Liver (tissue), 9 donors: ENCODE data around the gene ARID5B. TPM values are rescaled to one million over a fixed set of nuclear protein-coding genes. Genes with fewer than 3 reads are reported as not detected.

Experiments
- DNase-seq: peaks from one replicate; pipeline ENCODE4 v3.0.0-alpha.2; 2017; ENCODE audit warnings: low spot score
- H3K27ac ChIP-seq, 2 donors: one replicate each; pipeline ENCODE4 v1.7.0; 2013; ENCODE audit warnings: inconsistent platforms in 2 of 2, low read length in 2 of 2, control low read depth in 1 of 2, low read depth in 1 of 2, mild to moderate bottlenecking in 1 of 2
- H3K27me3 ChIP-seq, 4 donors: one replicate each; pipeline versions ENCODE4 v1.6.1 to v1.7.0; 2013; ENCODE audit warnings: low read length in 3 of 4, inconsistent platforms in 1 of 4, mild to moderate bottlenecking in 1 of 4, moderate library complexity in 1 of 4; ENCODE audit not compliant: control insufficient read depth in 4 of 4, insufficient read depth in 4 of 4
- H3K36me3 ChIP-seq, 4 donors: one replicate each; pipeline versions ENCODE4 v1.6.1 to v1.7.0; 2013; ENCODE audit warnings: low read length in 3 of 4, mild to moderate bottlenecking in 3 of 4, low read depth in 1 of 4, moderate library complexity in 1 of 4; ENCODE audit not compliant: control insufficient read depth in 4 of 4, insufficient read depth in 3 of 4
- H3K4me1 ChIP-seq, 4 donors: one replicate each; pipeline versions ENCODE4 v1.6.1 to v1.7.0; 2013; ENCODE audit warnings: low read length in 3 of 4, mild to moderate bottlenecking in 3 of 4, moderate library complexity in 1 of 4; ENCODE audit not compliant: control insufficient read depth in 4 of 4, insufficient read depth in 4 of 4
- H3K4me3 ChIP-seq, 3 donors: one replicate each; pipeline versions ENCODE4 v1.6.1 to v1.7.0; 2013; ENCODE audit warnings: low read length in 3 of 3, control low read depth in 1 of 3, low read depth in 1 of 3, mild to moderate bottlenecking in 1 of 3
- H3K9ac ChIP-seq, 2 donors: one replicate each; pipeline ENCODE4 v1.7.0; 2013; ENCODE audit warnings: low read length in 2 of 2, mild to moderate bottlenecking in 2 of 2, moderate library complexity in 2 of 2, control low read depth in 1 of 2, low read depth in 1 of 2
- H3K9me3 ChIP-seq, 4 donors: one replicate each; pipeline versions ENCODE4 v1.6.1 to v1.7.0; 2013; ENCODE audit warnings: low read length in 3 of 4; ENCODE audit not compliant: control insufficient read depth in 4 of 4
- ATF3 ChIP-seq: IDR thresholded peaks from 2 replicates; pipeline ENCODE4 v1.6.1; 2016; ENCODE audit warnings: antibody characterized with exemption
- EGR1 ChIP-seq, 2 donors: IDR thresholded peaks; 2 replicates each; pipeline ENCODE4 v1.6.1; 2016 to 2018; ENCODE audit warnings: antibody characterized with exemption in 2 of 2, low read depth in 2 of 2
- FOXA1 ChIP-seq: IDR thresholded peaks from 2 replicates; pipeline ENCODE4 v1.6.1; 2016; ENCODE audit warnings: antibody characterized with exemption
- FOXA2 ChIP-seq: IDR thresholded peaks from 2 replicates; pipeline ENCODE4 v1.6.1; 2016; ENCODE audit warnings: antibody characterized with exemption
- GABPA ChIP-seq, 2 donors: IDR thresholded peaks in 1 of 2; conservative IDR thresholded peaks in 1 of 2; 2 replicates each; pipeline ENCODE4 v1.6.1; 2016; ENCODE audit warnings: antibody characterized with exemption in 2 of 2, mild to moderate bottlenecking in 1 of 2, moderate library complexity in 1 of 2
- HNF4A ChIP-seq, 2 donors: conservative IDR thresholded peaks; 2 replicates each; pipeline ENCODE4 v1.6.1; 2016; ENCODE audit warnings: antibody characterized with exemption in 2 of 2, mild to moderate bottlenecking in 2 of 2
- HNF4G ChIP-seq: IDR thresholded peaks from 2 replicates; pipeline ENCODE4 v1.6.1; 2016; ENCODE audit warnings: antibody characterized with exemption
- JUND ChIP-seq, 2 donors: IDR thresholded peaks; 2 replicates each; pipeline ENCODE4 v1.6.1; 2016; ENCODE audit warnings: antibody characterized with exemption in 2 of 2
- NR2F2 ChIP-seq: IDR thresholded peaks from 2 replicates; pipeline ENCODE4 v1.6.1; 2016; ENCODE audit warnings: antibody characterized with exemption
- RAD21 ChIP-seq, 2 donors: IDR thresholded peaks; 2 replicates each; pipeline ENCODE4 v1.6.1; 2016; ENCODE audit warnings: antibody characterized with exemption in 2 of 2, mild to moderate bottlenecking in 2 of 2
- RXRA ChIP-seq, 2 donors: IDR thresholded peaks; 2 replicates each; pipeline ENCODE4 v1.6.1; 2017 to 2018; ENCODE audit warnings: antibody characterized with exemption in 2 of 2, mild to moderate bottlenecking in 1 of 2
- SP1 ChIP-seq: IDR thresholded peaks from 2 replicates; pipeline ENCODE4 v1.6.1; 2018; ENCODE audit warnings: antibody characterized with exemption, mild to moderate bottlenecking
- TAF1 ChIP-seq: conservative IDR thresholded peaks from 2 replicates; pipeline ENCODE4 v1.6.1; 2016; ENCODE audit warnings: antibody characterized with exemption, mild to moderate bottlenecking
- YY1 ChIP-seq: IDR thresholded peaks from 2 replicates; pipeline ENCODE4 v1.6.1; 2016; ENCODE audit warnings: antibody characterized with exemption, mild to moderate bottlenecking
- WGBS: extraction: QIAGEN DNeasy Blood & Tissue Kit; methylation state at CpG from one replicate; pipeline ENCODE4 v1.1.7; 2013; 5-methylcytosine and 5-hydroxymethylcytosine counted together
- polyA plus RNA-seq, 2 donors: library from polyadenylated mRNA; stranded (reverse) in 1 of 2; unstranded in 1 of 2; fragments of 200-250 nt in 1 of 2; fragments of >200 nt in 1 of 2; fragmentation: Nextera tagmentation in 1 of 2; extraction: Ambion mirVana in 1 of 2; gene quantifications; one replicate each; pipeline versions ENCODE4 v1.2.1 to v1.2.3, GENCODE V29; 2013 to 2015
- total RNA-seq, 2 donors: library from RNA; depleted of rRNA; stranded (reverse); fragments of >200 nt; gene quantifications; one replicate each; pipeline ENCODE4 v1.2.3, GENCODE V29; 2014
- TF ChIP-seq, protein P1 (sequence below): IDR thresholded peaks from 2 replicates; pipeline ENCODE4 v1.6.1; 2016; ENCODE audit warnings: antibody characterized with exemption
- TF ChIP-seq, protein P2 (sequence below): fragments of 150-350 bp; IDR thresholded peaks from 2 replicates; pipeline ENCODE4 v1.5.1; 2017; ENCODE audit warnings: improper control_type of control experiment, low read depth, low read length; ENCODE audit not compliant: missing input control
- donor health status: healthy.
- donor health status: healthy.
- donor health status: healthy.
- donor health status: healthy.
- donor health status: healthy.

ARID5B gene
- total and polyA plus RNA-seq, 4 donors, result 1.3 to 6.4 (median 5.2) TPM

DNA sequence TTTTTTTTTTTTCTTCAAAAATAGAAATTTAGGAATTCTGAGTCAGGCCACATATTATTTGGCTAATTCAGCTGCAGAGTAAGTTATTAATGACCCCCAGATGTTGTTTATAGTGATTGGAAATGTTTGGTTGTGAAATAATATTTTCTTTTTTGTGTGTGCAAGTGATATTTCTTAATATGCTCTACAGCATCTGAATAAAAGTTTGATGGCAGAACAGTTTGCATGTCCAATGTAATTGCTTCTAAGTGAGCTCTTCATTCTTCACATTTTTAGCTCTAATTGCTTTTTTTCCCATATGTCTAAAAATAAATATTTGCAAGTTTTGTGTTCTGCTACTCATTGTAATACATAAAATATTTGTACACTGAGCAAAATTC is 116.0 kb downstream of the ARID5B start:
- Histone ChIP-seq H3K9me3 (no peaks in the 10 kb centered on the region), H3K4me1 (peaks cover 10 to 14% (median 14%) of the 10 kb centered on the region in 4 donors), H3K27ac (peak overlapping the region in 1 of 2 donors; percentile 26), H3K9ac (no peak overlapping the region), H3K36me3 (no peaks in the 10 kb centered on the region), H3K27me3 (no peaks in the 10 kb centered on the region), H3K4me3 (no peak overlapping the region)
- DNase-seq, result no peak
- no peak for TF ChIP-seq TAF1
- TF ChIP-seq YY1, result no peak
- TF ChIP-seq SP1, result no peak
- no peak for TF ChIP-seq HNF4G
- TF ChIP-seq JUND (IDR thresholded peaks at IDR 0.05), result no peak
- TF ChIP-seq, protein P1, sequence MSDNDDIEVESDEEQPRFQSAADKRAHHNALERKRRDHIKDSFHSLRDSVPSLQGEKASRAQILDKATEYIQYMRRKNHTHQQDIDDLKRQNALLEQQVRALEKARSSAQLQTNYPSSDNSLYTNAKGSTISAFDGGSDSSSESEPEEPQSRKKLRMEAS, result no peak
- no peak for TF ChIP-seq EGR1 (IDR thresholded peaks at IDR 0.05; ENCODE audit: low read depth in 2 of 2)
- no peak for TF ChIP-seq HNF4A (conservative IDR thresholded peaks at IDR 0.05)
- TF ChIP-seq RAD21 (IDR thresholded peaks at IDR 0.05), result no peak
- TF ChIP-seq RXRA (IDR thresholded peaks at IDR 0.05), result no peak
- no peak for TF ChIP-seq FOXA1

- Histone ChIP-seq H3K4me3 (peak overlapping the region; percentile 16 to 53 (median 48)), H3K27me3 (no peaks in the 10 kb centered on the region), H3K4me1 (peaks cover 10 to 22% (median 15%) of the 10 kb centered on the region in 4 donors), H3K9me3 (no peaks in the 10 kb centered on the region), H3K36me3 (no peaks in the 10 kb centered on the region), H3K9ac (no peak overlapping the region), H3K27ac (peak overlapping the region; percentile 26 to 49)
- 35% methylated on average over 9 of the region's 9 CpGs for WGBS
- DNase-seq, result no peak
- TF ChIP-seq, protein P1, result peak; percentile 40
- TF ChIP-seq HNF4A (conservative IDR thresholded peaks at IDR 0.05) (peak; percentile 25 to 35), JUND (IDR thresholded peaks at IDR 0.05) (peak in 1 of 2 donors; percentile 36), EGR1 (IDR thresholded peaks at IDR 0.05; ENCODE audit: low read depth in 2 of 2) (no peak), RAD21 (IDR thresholded peaks at IDR 0.05) (peak in 1 of 2 donors; percentile 40), FOXA1 (peak; percentile 19), RXRA (IDR thresholded peaks at IDR 0.05) (peak in 1 of 2 donors; percentile 10), SP1 (peak; percentile 11), YY1 (peak; percentile 82), TAF1 (no peak)
- TF ChIP-seq, protein P2, sequence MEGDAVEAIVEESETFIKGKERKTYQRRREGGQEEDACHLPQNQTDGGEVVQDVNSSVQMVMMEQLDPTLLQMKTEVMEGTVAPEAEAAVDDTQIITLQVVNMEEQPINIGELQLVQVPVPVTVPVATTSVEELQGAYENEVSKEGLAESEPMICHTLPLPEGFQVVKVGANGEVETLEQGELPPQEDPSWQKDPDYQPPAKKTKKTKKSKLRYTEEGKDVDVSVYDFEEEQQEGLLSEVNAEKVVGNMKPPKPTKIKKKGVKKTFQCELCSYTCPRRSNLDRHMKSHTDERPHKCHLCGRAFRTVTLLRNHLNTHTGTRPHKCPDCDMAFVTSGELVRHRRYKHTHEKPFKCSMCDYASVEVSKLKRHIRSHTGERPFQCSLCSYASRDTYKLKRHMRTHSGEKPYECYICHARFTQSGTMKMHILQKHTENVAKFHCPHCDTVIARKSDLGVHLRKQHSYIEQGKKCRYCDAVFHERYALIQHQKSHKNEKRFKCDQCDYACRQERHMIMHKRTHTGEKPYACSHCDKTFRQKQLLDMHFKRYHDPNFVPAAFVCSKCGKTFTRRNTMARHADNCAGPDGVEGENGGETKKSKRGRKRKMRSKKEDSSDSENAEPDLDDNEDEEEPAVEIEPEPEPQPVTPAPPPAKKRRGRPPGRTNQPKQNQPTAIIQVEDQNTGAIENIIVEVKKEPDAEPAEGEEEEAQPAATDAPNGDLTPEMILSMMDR, result no peak
Observed at GRCh38 chr10:62018131-62018911, 116.8 kb downstream of the ARID5B start.

DNA sequence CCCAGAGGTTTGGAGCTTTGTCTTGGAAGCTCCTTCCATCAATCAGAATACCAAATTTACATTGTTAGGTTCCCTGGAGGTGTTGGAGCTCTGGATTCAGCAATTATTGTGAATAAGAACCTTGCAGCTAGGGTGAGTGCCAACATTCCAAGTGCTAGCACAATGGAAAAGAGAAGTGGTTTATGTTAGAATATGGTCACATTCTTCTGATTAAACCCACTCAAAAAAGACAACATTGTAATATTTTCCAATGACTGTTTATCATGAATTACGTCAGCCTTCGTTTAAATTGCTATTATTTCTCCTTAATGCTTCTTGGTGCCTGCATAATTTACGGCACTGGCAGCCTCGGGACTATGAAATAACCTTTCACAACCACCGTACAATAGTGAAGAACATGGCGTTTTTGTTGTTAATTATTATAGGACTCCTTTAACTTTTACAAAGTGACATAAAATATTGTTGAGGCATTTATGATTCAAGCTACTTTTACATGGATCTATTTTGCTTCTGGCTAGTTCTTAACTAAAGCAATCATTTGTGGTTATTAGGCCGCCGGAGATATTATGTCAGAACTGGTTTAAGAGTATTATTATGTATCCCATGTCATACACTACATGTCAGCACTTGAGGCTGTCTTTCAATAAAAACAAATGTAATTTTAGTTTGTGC is 117.7 kb downstream of the ARID5B start:
- no peak for DNase-seq
- Histone ChIP-seq H3K9ac (no peak overlapping the region), H3K4me3 (no peak overlapping the region), H3K27ac (peak overlapping the region in 1 of 2 donors; percentile 14), H3K27me3 (no peaks in the 10 kb centered on the region), H3K9me3 (no peaks in the 10 kb centered on the region), H3K36me3 (no peaks in the 10 kb centered on the region), H3K4me1 (peaks cover 10 to 22% (median 15%) of the 10 kb centered on the region in 4 donors)
- 86% methylated on average over 8 of the region's 8 CpGs for WGBS
- TF ChIP-seq GABPA (IDR thresholded peaks at IDR 0.05 in 1 of 2, conservative IDR thresholded peaks at IDR 0.05 in 1 of 2) (no peak), ATF3 (no peak), YY1 (no peak), RXRA (IDR thresholded peaks at IDR 0.05) (no peak), TAF1 (no peak), HNF4A (conservative IDR thresholded peaks at IDR 0.05) (no peak), NR2F2 (no peak), FOXA1 (no peak), JUND (IDR thresholded peaks at IDR 0.05) (no peak), EGR1 (IDR thresholded peaks at IDR 0.05; ENCODE audit: low read depth in 2 of 2) (no peak), SP1 (no peak), FOXA2 (no peak), RAD21 (IDR thresholded peaks at IDR 0.05) (no peak), HNF4G (no peak)
- TF ChIP-seq, protein P1, result no peak
- TF ChIP-seq, protein P2, result no peak
